ENCODE measurements around the gene PJVK.

The PJVK gene

GRCh38 chr2:178448968-178449661 lies 2.1 kb upstream of the PJVK start:
- H3K4me3 ChIP-seq (ENCODE audit: low read depth, low read length) = peak overlapping the region; percentile 94
- ChIA-PET CTCF (interaction anchor here (1.1 to 1.4 kb wide), 3 partner anchors 30 to 31 kb away, joined by 3 to 5 read pairs (median 3); partner anchors contain the start of gene PLEKHA3), POLR2A (interaction anchor here (0.6 kb wide), 1 partner anchor 19 kb away, joined by 5 read pairs; no protein-coding TSS in a partner anchor)
- TF ChIP-seq CTCF (IDR thresholded peaks at IDR 0.05; ENCODE audit: insufficient read depth, low read length, missing control alignments) = no peak
- no peak for DNase-seq (ENCODE audit: low read depth, low spot score)

DNA sequence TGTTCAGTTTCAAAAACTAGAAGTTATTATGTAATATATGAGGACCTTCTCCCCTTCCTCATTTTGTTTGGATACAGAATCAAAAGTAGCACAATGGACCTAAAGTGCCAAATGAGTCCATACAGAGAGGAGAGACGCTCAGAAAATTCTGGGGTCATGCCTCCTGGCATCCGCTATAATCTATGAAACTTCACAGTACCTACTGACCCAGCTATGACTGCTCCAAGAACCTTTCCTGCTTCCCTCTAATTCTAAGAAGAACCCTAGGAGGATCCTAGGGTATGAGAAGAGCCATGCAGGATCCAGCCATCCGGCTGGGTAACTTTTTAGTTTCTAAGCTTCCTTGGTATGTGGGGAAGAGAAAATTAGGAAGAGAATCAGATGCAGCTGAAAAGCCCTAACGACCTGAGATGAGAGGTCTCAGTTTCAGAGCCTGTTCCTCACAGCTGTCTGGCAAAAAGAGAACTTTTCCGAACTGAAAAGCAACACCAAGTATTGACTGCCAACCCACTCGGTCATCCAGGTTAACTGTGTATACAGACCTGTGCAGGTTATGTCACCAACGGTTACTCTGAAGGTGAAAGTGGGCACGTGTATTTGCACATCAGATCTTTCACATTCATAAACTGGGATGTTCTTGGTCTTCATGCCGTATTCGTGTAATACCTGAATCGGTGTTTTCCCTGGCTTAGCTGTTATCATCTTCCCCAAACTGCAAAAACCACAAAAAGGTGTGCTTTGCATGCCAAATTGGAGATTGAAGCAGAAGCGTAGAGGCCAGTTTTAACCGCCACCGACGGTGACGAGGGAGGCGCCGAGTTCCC lies 1.3 kb upstream of the PJVK start:
- peak overlapping the region; percentile 94 for H3K4me3 ChIP-seq (ENCODE audit: low read depth, low read length)
- no peak for TF ChIP-seq CTCF (IDR thresholded peaks at IDR 0.05; ENCODE audit: insufficient read depth, low read length, missing control alignments)
- no peak for DNase-seq (ENCODE audit: low read depth, low spot score)
- ChIA-PET POLR2A (interaction anchor here (0.6 kb wide), 1 partner anchor 19 kb away, joined by 5 read pairs; no protein-coding TSS in a partner anchor), CTCF (interaction anchor here (1.1 to 1.5 kb wide), 3 partner anchors 30 to 35 kb away, joined by 3 to 5 read pairs (median 5); partner anchors contain the start of gene PLEKHA3)

DNA sequence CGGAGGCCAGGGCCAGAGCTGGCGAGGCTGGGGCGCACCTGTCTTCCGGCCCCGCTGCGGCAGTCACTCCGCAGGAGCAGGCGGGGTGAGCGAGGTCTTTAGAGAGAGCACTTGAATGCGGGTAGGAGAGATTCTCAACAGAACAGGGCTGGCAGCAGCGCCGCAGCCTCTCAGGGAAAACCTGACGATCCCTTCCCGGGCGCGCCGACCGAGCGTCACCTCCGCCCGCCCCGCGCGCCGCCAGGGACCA lies 729 bp upstream of the PJVK start:
- DNase-seq (ENCODE audit: low read depth, low spot score) = no peak
- ChIA-PET CTCF (interaction anchor here (1.1 to 1.5 kb wide), 3 partner anchors 29 to 36 kb away, joined by 5 read pairs; partner anchors contain the start of gene PLEKHA3), POLR2A (interaction anchor here (0.9 to 1.3 kb wide), 3 partner anchors 9 to 147 kb away, joined by 3 to 9 read pairs (median 3); partner anchors contain the start of gene PLEKHA3)
- H3K4me3 ChIP-seq (ENCODE audit: low read depth, low read length) = peak overlapping the region; percentile 94
- TF ChIP-seq CTCF (IDR thresholded peaks at IDR 0.05; ENCODE audit: insufficient read depth, low read length, missing control alignments) = no peak

GRCh38 chr2:178452334-178452733 lies 1.2 kb downstream of the PJVK start:
- ChIA-PET POLR2A (no interaction called here), CTCF (no interaction called here)
- no peak for DNase-seq (ENCODE audit: low read depth, low spot score)
- no peak overlapping the region for H3K4me3 ChIP-seq (ENCODE audit: low read depth, low read length)
- TF ChIP-seq CTCF (IDR thresholded peaks at IDR 0.05; ENCODE audit: insufficient read depth, low read length, missing control alignments) = no peak

- TF ChIP-seq CTCF (IDR thresholded peaks at IDR 0.05; ENCODE audit: insufficient read depth, low read length, missing control alignments) = no peak
- H3K4me3 ChIP-seq (ENCODE audit: low read depth, low read length) = no peak overlapping the region
- DNase-seq (ENCODE audit: low read depth, low spot score) = no peak
- CTCF ChIA-PET = no interaction called here
- POLR2A ChIA-PET = no interaction called here
Measured at GRCh38 chr2:178452870-178453269, 1.7 kb downstream of the PJVK start.

- no peak for DNase-seq (ENCODE audit: low read depth, low spot score)
- ChIA-PET POLR2A (interaction anchor here (0.6 kb wide), 1 partner anchor 24 kb away, joined by 3 read pairs; no protein-coding TSS in a partner anchor), CTCF (no interaction called here)
- H3K4me3 ChIP-seq (ENCODE audit: low read depth, low read length) = no peak overlapping the region
- TF ChIP-seq CTCF (IDR thresholded peaks at IDR 0.05; ENCODE audit: insufficient read depth, low read length, missing control alignments) = no peak
Measured at GRCh38 chr2:178455947-178456346, 4.8 kb downstream of the PJVK start.

All from AG04449 (cell line).